Activated CD4-positive, alpha-beta T cell treated with anti-CD3 and anti-CD28 coated beads, Interleukin-2, amount 10 ng/mL, durations not matched to agents 7 days and 5 days (primary cell): ENCODE measurements around the gene CHST10. TPM values are rescaled to one million over a fixed set of nuclear protein-coding genes. Genes with fewer than 3 reads are reported as not detected.
A peak's percentile ranks its signal among the peaks of the same experiment; 100 is the strongest.

Experiments used
- CTCF ChIA-PET: fragments of 350-600 bp; sonication (Branson Sonifier 250); formaldehyde crosslinking; loops from one replicate; lab custom pipeline; 2021; ENCODE audit warnings: antibody characterized with exemption; lab: Charles Lee
- POLR2A ChIA-PET: fragments of 350-600 bp; sonication (Branson Sonifier 250); formaldehyde crosslinking; loops from one replicate; lab custom pipeline; 2021; ENCODE audit warnings: antibody characterized with exemption; lab: Charles Lee
- DNase-seq: peaks from one replicate; pipeline ENCODE4 v3.0.0-alpha.2; 2020
- H3K27ac Mint-ChIP-seq: one replicate; pipeline ENCODE4 v1.8.0; 2021; ENCODE audit warnings: mild to moderate bottlenecking, moderate library complexity, mixed read lengths
- H3K27me3 Mint-ChIP-seq: one replicate; pipeline ENCODE4 v1.8.0; 2021; ENCODE audit warnings: mixed read lengths
- H3K36me3 Mint-ChIP-seq: one replicate; pipeline ENCODE4 v1.8.0; 2021; ENCODE audit warnings: low read depth, mixed read lengths
- H3K4me1 Mint-ChIP-seq: one replicate; pipeline ENCODE4 v1.8.0; 2021; ENCODE audit warnings: mixed read lengths
- H3K4me3 Mint-ChIP-seq: one replicate; pipeline ENCODE4 v1.8.0; 2021; ENCODE audit warnings: mild to moderate bottlenecking, moderate library complexity, mixed read lengths
- H3K9me3 Mint-ChIP-seq: one replicate; pipeline ENCODE4 v1.8.0; 2021; ENCODE audit warnings: mixed read lengths
- total RNA-seq, 2 experiments: library from RNA; stranded (reverse); gene quantifications; one replicate each; pipeline ENCODE4 v1.2.3, GENCODE V29; 2021

CHST10 gene
- total RNA-seq, 2 experiments from 2014 or later = 2.6 to 3.1 TPM

GRCh38 chr2:100425573-100426383, 8.3 kb upstream of the CHST10 start:
- ChIA-PET POLR2A (no interaction called here), CTCF (no interaction called here)
- no peak for DNase-seq
- Mint-ChIP-seq H3K27me3 (peaks cover 24% of the 10 kb centered on the region), H3K27ac (no peak overlapping the region), H3K4me1 (peaks cover 9% of the 10 kb centered on the region), H3K36me3 (no peaks in the 10 kb centered on the region), H3K4me3 (no peak overlapping the region), H3K9me3 (peaks cover 5% of the 10 kb centered on the region)

DNA sequence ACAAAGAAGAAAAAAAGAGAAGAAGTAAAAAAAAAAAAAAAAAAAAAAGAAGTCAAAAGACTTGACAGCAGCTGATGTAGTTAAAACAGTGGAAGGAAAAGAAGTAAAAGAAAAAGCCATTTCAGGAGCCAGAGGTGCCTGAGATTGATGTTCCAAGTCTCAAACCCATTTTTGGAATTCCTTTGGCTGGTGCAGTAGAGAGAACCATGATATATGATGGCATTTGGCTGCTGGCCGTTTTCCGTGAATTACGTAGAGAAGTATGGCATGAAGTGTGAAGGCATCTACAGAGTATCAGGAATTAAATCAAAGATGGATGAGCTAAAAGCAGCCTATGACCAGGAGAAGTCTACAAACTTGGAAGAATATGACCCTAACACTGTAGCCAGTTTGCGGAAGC, 7.6 kb upstream of the CHST10 start:
- peaks cover 9% of the 10 kb centered on the region for H3K4me1 Mint-ChIP-seq
- CTCF ChIA-PET = no interaction called here
- POLR2A ChIA-PET = no interaction called here
- H3K27me3 Mint-ChIP-seq = peaks cover 19% of the 10 kb centered on the region
- no peaks in the 10 kb centered on the region for H3K36me3 Mint-ChIP-seq
- no peak overlapping the region for H3K4me3 Mint-ChIP-seq
- no peaks in the 10 kb centered on the region for H3K9me3 Mint-ChIP-seq
- DNase-seq = no peak
- H3K27ac Mint-ChIP-seq = no peak overlapping the region

- ChIA-PET POLR2A (no interaction called here), CTCF (no interaction called here)
- Mint-ChIP-seq H3K9me3 (no peaks in the 10 kb centered on the region), H3K4me1 (peaks cover 9% of the 10 kb centered on the region), H3K4me3 (no peak overlapping the region), H3K27me3 (peaks cover 13% of the 10 kb centered on the region), H3K36me3 (no peaks in the 10 kb centered on the region), H3K27ac (no peak overlapping the region)
- no peak for DNase-seq
Measured at GRCh38 chr2:100424277-100424875, 6.9 kb upstream of the CHST10 start.

DNA sequence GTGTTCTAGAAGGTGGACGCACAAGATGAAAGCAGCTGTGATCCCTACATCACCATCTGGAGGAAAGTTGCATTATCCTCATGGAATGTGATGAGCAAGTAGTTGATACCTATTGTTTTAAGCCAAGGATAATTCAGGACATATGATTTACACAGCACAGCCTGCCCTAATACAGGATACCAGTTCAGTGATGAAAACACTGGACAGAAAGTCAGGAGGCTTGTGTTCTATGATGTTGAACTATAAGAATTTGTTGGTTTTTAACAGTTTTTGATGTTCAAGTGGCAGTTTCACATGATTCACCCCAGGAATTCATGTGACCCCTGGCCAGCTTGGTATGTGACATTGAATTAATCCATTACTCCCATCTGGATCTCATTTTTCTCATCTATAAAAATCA, 6.2 kb upstream of the CHST10 start:
- no peak for DNase-seq
- ChIA-PET POLR2A (no interaction called here), CTCF (no interaction called here)
- Mint-ChIP-seq H3K27me3 (peaks cover 6% of the 10 kb centered on the region), H3K9me3 (no peaks in the 10 kb centered on the region), H3K27ac (no peak overlapping the region), H3K4me3 (no peak overlapping the region), H3K36me3 (no peaks in the 10 kb centered on the region), H3K4me1 (peaks cover 10% of the 10 kb centered on the region)

DNA sequence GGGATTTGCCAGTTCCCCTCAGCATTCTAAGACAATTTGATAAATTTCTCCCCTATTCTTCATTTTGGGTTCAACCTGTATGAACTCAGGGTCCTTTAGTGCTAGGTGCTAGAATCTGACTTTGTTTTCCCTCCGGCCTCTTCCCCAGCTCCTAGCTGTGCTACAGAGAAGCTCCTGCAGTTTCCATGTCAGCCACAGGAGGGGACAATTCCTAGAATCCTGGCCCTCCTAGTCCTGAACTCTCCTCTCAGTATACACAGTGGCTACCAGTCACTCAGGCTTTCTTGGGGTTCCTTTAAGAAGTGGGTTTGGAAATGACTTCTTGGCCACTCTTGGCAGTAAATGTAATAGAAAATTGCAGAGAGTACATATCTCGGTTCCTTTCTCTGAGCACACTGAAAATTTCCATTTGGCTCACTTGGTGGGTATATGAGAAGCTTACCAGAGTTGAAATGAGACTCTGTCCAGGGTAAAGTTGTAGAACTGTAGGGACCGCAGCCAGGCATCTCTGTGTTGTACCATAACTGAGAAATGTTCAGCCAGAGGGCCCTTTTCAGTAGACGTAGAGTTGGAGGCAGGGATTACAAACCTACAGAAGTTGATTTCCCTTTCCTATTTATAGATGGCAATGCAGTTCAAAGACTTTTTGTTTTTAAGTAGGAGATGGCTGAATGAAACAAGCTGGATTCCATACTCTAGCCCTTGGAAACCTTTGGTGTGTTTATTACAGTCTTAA, 5.0 kb upstream of the CHST10 start:
- no peaks in the 10 kb centered on the region for H3K9me3 Mint-ChIP-seq
- CTCF ChIA-PET = no interaction called here
- H3K4me1 Mint-ChIP-seq = peaks cover 9% of the 10 kb centered on the region
- no peak overlapping the region for H3K27ac Mint-ChIP-seq
- no peak overlapping the region for H3K4me3 Mint-ChIP-seq
- peaks cover 5% of the 10 kb centered on the region for H3K27me3 Mint-ChIP-seq
- POLR2A ChIA-PET = no interaction called here
- DNase-seq = no peak
- H3K36me3 Mint-ChIP-seq = no peaks in the 10 kb centered on the region

GRCh38 chr2:100419915-100420314, 2.4 kb upstream of the CHST10 start:
- CTCF ChIA-PET = no interaction called here
- Mint-ChIP-seq H3K27me3 (peaks cover 9% of the 10 kb centered on the region), H3K36me3 (no peaks in the 10 kb centered on the region), H3K27ac (no peak overlapping the region), H3K4me1 (peaks cover 19% of the 10 kb centered on the region), H3K4me3 (no peak overlapping the region), H3K9me3 (no peaks in the 10 kb centered on the region)
- no peak for DNase-seq
- POLR2A ChIA-PET = no interaction called here

GRCh38 chr2:100418406-100418962, 1.0 kb upstream of the CHST10 start:
- no peak for DNase-seq
- H3K27me3 Mint-ChIP-seq = peaks cover 5% of the 10 kb centered on the region
- peaks cover 19% of the 10 kb centered on the region for H3K4me1 Mint-ChIP-seq
- CTCF ChIA-PET = no interaction called here
- peak overlapping the region; percentile 76 for H3K4me3 Mint-ChIP-seq
- H3K9me3 Mint-ChIP-seq = no peaks in the 10 kb centered on the region
- no peaks in the 10 kb centered on the region for H3K36me3 Mint-ChIP-seq
- POLR2A ChIA-PET = no interaction called here
- H3K27ac Mint-ChIP-seq = no peak overlapping the region

- Mint-ChIP-seq H3K27ac (peak overlapping the region; percentile 74), H3K4me1 (peaks cover 19% of the 10 kb centered on the region), H3K36me3 (no peaks in the 10 kb centered on the region), H3K27me3 (peaks cover 5% of the 10 kb centered on the region), H3K9me3 (no peaks in the 10 kb centered on the region), H3K4me3 (peak overlapping the region; percentile 76)
- DNase-seq = no peak
- ChIA-PET CTCF (interaction anchor here (1.3 kb wide), 1 partner anchor 37 kb away, joined by 5 read pairs; no protein-coding TSS in a partner anchor), POLR2A (no interaction called here)
Measured at GRCh38 chr2:100417711-100418124, 250 bp upstream of the CHST10 start.

- Mint-ChIP-seq H3K27me3 (peaks cover 5% of the 10 kb centered on the region), H3K36me3 (no peaks in the 10 kb centered on the region), H3K4me3 (peak overlapping the region; percentile 73), H3K27ac (no peak overlapping the region), H3K9me3 (no peaks in the 10 kb centered on the region), H3K4me1 (peaks cover 19% of the 10 kb centered on the region)
- no peak for DNase-seq
- ChIA-PET POLR2A (no interaction called here), CTCF (interaction anchor here (1.3 kb wide), 1 partner anchor 36 kb away, joined by 5 read pairs; no protein-coding TSS in a partner anchor)
Measured at GRCh38 chr2:100416397-100416934, 1.0 kb downstream of the CHST10 start.

DNA sequence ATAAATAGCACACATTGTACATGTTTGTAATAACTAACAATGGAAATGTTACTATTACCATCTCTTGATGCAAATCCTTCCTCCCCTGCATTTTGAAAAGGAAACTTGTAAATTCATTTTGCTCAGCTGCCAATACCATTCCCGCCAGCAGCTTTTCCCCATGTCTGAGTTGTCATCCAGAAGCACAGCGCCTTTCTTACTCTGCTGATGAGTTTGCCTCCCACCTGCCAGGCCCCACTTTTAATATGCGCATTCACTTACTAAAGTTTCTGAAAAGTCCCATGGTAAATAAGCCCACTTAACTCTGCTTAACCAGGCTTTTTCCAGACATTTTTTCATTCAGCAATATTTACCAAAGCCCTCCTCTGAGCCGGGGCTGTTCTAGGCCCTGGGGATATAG, 3.9 kb downstream of the CHST10 start:
- Mint-ChIP-seq H3K4me1 (peaks cover 18% of the 10 kb centered on the region), H3K9me3 (no peaks in the 10 kb centered on the region), H3K4me3 (no peak overlapping the region), H3K36me3 (no peaks in the 10 kb centered on the region), H3K27me3 (peaks cover 5% of the 10 kb centered on the region), H3K27ac (no peak overlapping the region)
- ChIA-PET POLR2A (no interaction called here), CTCF (no interaction called here)
- DNase-seq = no peak

GRCh38 chr2:100412881-100413321, 4.6 kb downstream of the CHST10 start:
- no peaks in the 10 kb centered on the region for H3K36me3 Mint-ChIP-seq
- peaks cover 13% of the 10 kb centered on the region for H3K4me1 Mint-ChIP-seq
- H3K9me3 Mint-ChIP-seq = no peaks in the 10 kb centered on the region
- no peak overlapping the region for H3K27ac Mint-ChIP-seq
- POLR2A ChIA-PET = no interaction called here
- DNase-seq = no peak
- H3K27me3 Mint-ChIP-seq = peaks cover 4% of the 10 kb centered on the region
- H3K4me3 Mint-ChIP-seq = no peak overlapping the region
- CTCF ChIA-PET = no interaction called here

GRCh38 chr2:100412466-100412865, 5.0 kb downstream of the CHST10 start:
- no peak for DNase-seq
- CTCF ChIA-PET = no interaction called here
- H3K4me1 Mint-ChIP-seq = peaks cover 13% of the 10 kb centered on the region
- H3K4me3 Mint-ChIP-seq = no peak overlapping the region
- no peaks in the 10 kb centered on the region for H3K36me3 Mint-ChIP-seq
- no peak overlapping the region for H3K27ac Mint-ChIP-seq
- no peaks in the 10 kb centered on the region for H3K9me3 Mint-ChIP-seq
- POLR2A ChIA-PET = no interaction called here
- H3K27me3 Mint-ChIP-seq = peaks cover 4% of the 10 kb centered on the region
